Mononuclear cell (primary cell): ENCODE results near the gene TMEM126B. TPM values are rescaled to one million over a fixed set of nuclear protein-coding genes. Genes with fewer than 3 reads are reported as not detected.
"Not testable (repeated sequence)": the region's sequence is repeated elsewhere in the genome, so short reads cannot be mapped to it uniquely, and the experiment has no call there.

Experiments used
- H3K27me3 ChIP-seq: 2 replicates; pipeline ENCODE4 v1.6.0; 2011; ENCODE audit warnings: low read length, control low read depth; ENCODE audit not compliant: insufficient read depth
- H3K4me1 ChIP-seq: 2 replicates; pipeline ENCODE4 v1.5.1; 2011; ENCODE audit warnings: mild to moderate bottlenecking, low read length, control low read depth; ENCODE audit not compliant: insufficient read depth
- H3K4me3 ChIP-seq: 2 replicates; pipeline ENCODE4 v1.5.1; 2011; ENCODE audit warnings: mild to moderate bottlenecking, low read length, moderate library complexity
- H3K9me3 ChIP-seq: 2 replicates; pipeline ENCODE4 v1.5.1; 2011; ENCODE audit warnings: low read depth, mild to moderate bottlenecking, control low read depth, low read length
- total RNA-seq: library from RNA; depleted of rRNA; stranded (reverse); fragments of >200 nt; gene quantifications from one replicate; pipeline ENCODE4 v1.2.3, GENCODE V29; 2012

TMEM126B gene
- total RNA-seq, 1 donor = 20.3 TPM

- no peaks in the 10 kb centered on the region for H3K9me3 ChIP-seq
- no peaks in the 10 kb centered on the region for H3K27me3 ChIP-seq
- H3K4me3 ChIP-seq = peak overlapping the region; percentile 83
- peaks cover 16% of the 10 kb centered on the region for H3K4me1 ChIP-seq
These were observed 35.6 kb downstream of the TMEM126B start for GRCh38 chr11:85663753-85664614.

GRCh38 chr11:85664615-85665481, 36.5 kb downstream of the TMEM126B start, which contains the start of gene CREBZF:
TSS of gene CREBZF (minus strand) at chr11:85665129. CDS start at chr11:85664875, 254 bp downstream.
- H3K27me3 ChIP-seq = no peaks in the 10 kb centered on the region
- peak within 1 kb of the TSS; percentile 83 for H3K4me3 ChIP-seq
- no peaks in the 10 kb centered on the region for H3K9me3 ChIP-seq
- peaks cover 16% of the 10 kb centered on the region for H3K4me1 ChIP-seq

GRCh38 chr11:85665733-85666132, 37.3 kb downstream of the TMEM126B start:
- H3K9me3 ChIP-seq = no peaks in the 10 kb centered on the region
- H3K27me3 ChIP-seq = no peaks in the 10 kb centered on the region
- peaks cover 16% of the 10 kb centered on the region for H3K4me1 ChIP-seq
- H3K4me3 ChIP-seq = no peak overlapping the region

GRCh38 chr11:85666687-85667086, 38.3 kb downstream of the TMEM126B start:
- Histone ChIP-seq H3K4me1 (peaks cover 16% of the 10 kb centered on the region), H3K9me3 (no peaks in the 10 kb centered on the region), H3K27me3 (no peaks in the 10 kb centered on the region), H3K4me3 (no peak overlapping the region)

- Histone ChIP-seq H3K27me3 (no peaks in the 10 kb centered on the region), H3K4me3 (no peak overlapping the region), H3K9me3 (no peaks in the 10 kb centered on the region), H3K4me1 (peaks cover 6% of the 10 kb centered on the region)
These were observed 39.8 kb downstream of the TMEM126B start for GRCh38 chr11:85668157-85668556.

- not testable (repeated sequence) for H3K9me3 ChIP-seq, H3K4me3 ChIP-seq, H3K27me3 ChIP-seq, H3K4me1 ChIP-seq
These were observed 42.7 kb downstream of the TMEM126B start for GRCh38 chr11:85670949-85671663.

GRCh38 chr11:85672105-85672902, 43.9 kb downstream of the TMEM126B start:
- Histone ChIP-seq H3K27me3 (no peaks in the 10 kb centered on the region), H3K4me3 (no peak overlapping the region), H3K4me1 (no peaks in the 10 kb centered on the region), H3K9me3 (no peaks in the 10 kb centered on the region)

- no peaks in the 10 kb centered on the region for H3K4me1 ChIP-seq
- H3K4me3 ChIP-seq = no peak overlapping the region
- no peaks in the 10 kb centered on the region for H3K27me3 ChIP-seq
- H3K9me3 ChIP-seq = no peaks in the 10 kb centered on the region
These were observed 45.0 kb downstream of the TMEM126B start for GRCh38 chr11:85673393-85673792.

- Histone ChIP-seq H3K9me3 (no peaks in the 10 kb centered on the region), H3K27me3 (no peaks in the 10 kb centered on the region), H3K4me1 (peaks cover 12% of the 10 kb centered on the region)
These were observed 51.2 kb downstream of the TMEM126B start for GRCh38 chr11:85679576-85679975.

GRCh38 chr11:85680897-85681296, 52.5 kb downstream of the TMEM126B start:
- H3K4me3 ChIP-seq = no peak overlapping the region
- peaks cover 12% of the 10 kb centered on the region for H3K4me1 ChIP-seq
- no peaks in the 10 kb centered on the region for H3K27me3 ChIP-seq
- no peaks in the 10 kb centered on the region for H3K9me3 ChIP-seq

More at GRCh38 chr11:85679576-85679975, 51.2 kb downstream of the TMEM126B start:
- no peak overlapping the region for H3K4me3 ChIP-seq

- H3K4me1 ChIP-seq = peaks cover 12% of the 10 kb centered on the region
- no peaks in the 10 kb centered on the region for H3K27me3 ChIP-seq
- H3K4me3 ChIP-seq = peak overlapping the region; percentile 44
- no peaks in the 10 kb centered on the region for H3K9me3 ChIP-seq
These were observed 54.2 kb downstream of the TMEM126B start for GRCh38 chr11:85682330-85683305.

GRCh38 chr11:85685125-85685819, 56.9 kb downstream of the TMEM126B start:
- H3K9me3 ChIP-seq = no peaks in the 10 kb centered on the region
- H3K27me3 ChIP-seq = no peaks in the 10 kb centered on the region
- H3K4me1 ChIP-seq = peaks cover 12% of the 10 kb centered on the region

More at GRCh38 chr11:85685125-85685819, 56.9 kb downstream of the TMEM126B start:
- H3K4me3 ChIP-seq = no peak overlapping the region
